H1 (cell line): ENCODE results near the gene BCAS3. TPM values are rescaled to one million over a fixed set of nuclear protein-coding genes. Genes with fewer than 3 reads are reported as not detected.

Experiments used
- CTCF ChIA-PET: fragments of 300-600 bp; sonication (Branson Sonifier 250); formaldehyde crosslinking; loops from one replicate; lab custom pipeline; 2021; ENCODE audit not compliant: partially characterized antibody; lab: Charles Lee
- POLR2A ChIA-PET: fragments of 300-600 bp; sonication (Branson Sonifier 250); formaldehyde crosslinking; loops from one replicate; lab custom pipeline; 2021; ENCODE audit warnings: inconsistent platforms; ENCODE audit not compliant: partially characterized antibody; lab: Charles Lee
- DNase-seq, 2 experiments: peaks; one replicate each; pipeline versions ENCODE4 v3.0.0 to v3.0.0-alpha.2; 2010 to 2022; ENCODE audit warnings: low spot score in 2 of 2, low read depth in 1 of 2, mixed read lengths in 1 of 2
- FAIRE-seq: peaks from 2 replicates; lab custom pipeline; 2011; peaks lifted over from hg19 to GRCh38; lab: Jason Lieb, UNC
- H2AFZ ChIP-seq: 2 replicates; pipeline ENCODE4 v1.8.1; 2012; ENCODE audit warnings: low read length, inconsistent platforms
- H2AK5ac ChIP-seq: 2 replicates; pipeline ENCODE4 v1.6.1; 2013; ENCODE audit warnings: low read depth, low read length
- H2BK120ac ChIP-seq: replicated peaks from 2 replicates; pipeline ENCODE3; 2013; ENCODE audit warnings: low read depth, low read length, inconsistent platforms
- H2BK12ac ChIP-seq: 2 replicates; pipeline ENCODE4 v1.6.1; 2013; ENCODE audit warnings: low read depth, low read length
- H2BK15ac ChIP-seq: 2 replicates; pipeline ENCODE4 v1.6.1; 2013; ENCODE audit warnings: low read length
- H2BK20ac ChIP-seq: 2 replicates; pipeline ENCODE4 v1.6.1; 2013; ENCODE audit warnings: low read length
- H2BK5ac ChIP-seq: 2 replicates; pipeline ENCODE4 v1.6.1; 2013; ENCODE audit warnings: low read depth, low read length
- H3K14ac ChIP-seq: 2 replicates; pipeline ENCODE4 v1.6.1; 2013; ENCODE audit warnings: inconsistent platforms; ENCODE audit not compliant: insufficient read length
- H3K18ac ChIP-seq: 2 replicates; pipeline ENCODE4 v1.6.1; 2013; ENCODE audit warnings: low read length; ENCODE audit errors: extremely low read depth
- H3K23ac ChIP-seq: 2 replicates; pipeline ENCODE4 v1.6.1; 2013; ENCODE audit warnings: inconsistent platforms; ENCODE audit not compliant: insufficient read length
- H3K23me2 ChIP-seq: 2 replicates; pipeline ENCODE4 v1.6.1; 2013; ENCODE audit warnings: low read depth, low read length
- H3K27ac ChIP-seq: 2 replicates; pipeline ENCODE4 v1.6.1; 2011; ENCODE audit warnings: low read depth, low read length, inconsistent platforms
- H3K27me3 ChIP-seq, 4 experiments: replicated peaks in 1 of 4; 1 replicate in 1 of 4; 2 replicates in 3 of 4; pipeline versions ENCODE4 v1.6.1 to v1.8.1; 2011 to 2013; ENCODE audit warnings: low read length in 3 of 4, mild to moderate bottlenecking in 3 of 4, inconsistent platforms in 2 of 4, mixed read lengths in 2 of 4, moderate library complexity in 1 of 4; ENCODE audit not compliant: control insufficient read depth in 3 of 4, insufficient read depth in 3 of 4; ENCODE audit errors: extremely low read depth in 1 of 4
- H3K36me3 ChIP-seq, 4 experiments: 2 replicates each; pipeline versions ENCODE4 v1.6.1 to v1.8.1; 2011 to 2013; ENCODE audit warnings: mild to moderate bottlenecking in 4 of 4, low read length in 3 of 4, moderate library complexity in 2 of 4, control low read depth in 1 of 4, inconsistent platforms in 1 of 4; ENCODE audit not compliant: insufficient read depth in 4 of 4, control insufficient read depth in 2 of 4
- H3K4ac ChIP-seq: replicated peaks from 2 replicates; pipeline ENCODE3; 2013; ENCODE audit warnings: low read length, low read depth, mixed read lengths, inconsistent platforms; ENCODE audit not compliant: insufficient read length
- H3K4me1 ChIP-seq, 4 experiments: replicated peaks in 1 of 4; 1 replicate in 1 of 4; 2 replicates in 3 of 4; pipeline versions ENCODE4 v1.6.1 to v1.8.1; 2011 to 2013; ENCODE audit warnings: low read length in 3 of 4, inconsistent platforms in 2 of 4, mixed read lengths in 1 of 4; ENCODE audit not compliant: insufficient read depth in 4 of 4, control insufficient read depth in 3 of 4
- H3K4me2 ChIP-seq, 2 experiments: 2 replicates each; pipeline versions ENCODE4 v1.6.1 to v1.8.1; 2011 to 2013; ENCODE audit warnings: low read depth in 2 of 2, low read length in 2 of 2, control low read depth in 1 of 2, inconsistent platforms in 1 of 2, mild to moderate bottlenecking in 1 of 2; ENCODE audit not compliant: insufficient read depth in 1 of 2
- H3K4me3 ChIP-seq, 4 experiments: fragments of 200-600, 300-600 bp in 1 of 4; sonication (generic), shearing (Covaris generic), sonication (Bioruptor Twin) in 1 of 4; 2 replicates each; pipeline versions ENCODE4 v1.5.1 to v1.8.1; 2011 to 2016; ENCODE audit warnings: low read length in 4 of 4, low read depth in 3 of 4, control low read depth in 2 of 4, inconsistent platforms in 2 of 4, mild to moderate bottlenecking in 2 of 4, mixed read lengths in 1 of 4, moderate library complexity in 1 of 4; ENCODE audit not compliant: insufficient read depth in 2 of 4; ENCODE audit errors: extremely low read depth in 1 of 4
- H3K56ac ChIP-seq: replicated peaks from 2 replicates; pipeline ENCODE3; 2013; ENCODE audit warnings: low read depth, mild to moderate bottlenecking, mixed read lengths, low read length, inconsistent platforms; ENCODE audit not compliant: insufficient read length
- H3K79me1 ChIP-seq: 2 replicates; pipeline ENCODE4 v1.6.1; 2013; ENCODE audit warnings: low read depth, low read length, control low read depth
- H3K79me2 ChIP-seq, 2 experiments: 2 replicates each; pipeline versions ENCODE4 v1.6.1 to v1.8.1; 2012 to 2013; ENCODE audit warnings: low read length in 2 of 2, mild to moderate bottlenecking in 2 of 2, inconsistent platforms in 1 of 2; ENCODE audit not compliant: insufficient read depth in 2 of 2, control insufficient read depth in 1 of 2
- H3K9ac ChIP-seq, 4 experiments: replicated peaks in 1 of 4; 1 replicate in 1 of 4; 2 replicates in 3 of 4; pipeline versions ENCODE4 v1.6.1 to v1.8.1; 2011 to 2013; ENCODE audit warnings: low read depth in 3 of 4, low read length in 3 of 4, control low read depth in 2 of 4, mild to moderate bottlenecking in 2 of 4, moderate library complexity in 2 of 4, inconsistent platforms in 1 of 4; ENCODE audit errors: extremely low read depth in 1 of 4
- H3K9me3 ChIP-seq, 2 experiments: 2 replicates each; pipeline versions ENCODE4 v1.6.1 to v1.8.1; 2012 to 2013; ENCODE audit warnings: mild to moderate bottlenecking in 2 of 2, moderate library complexity in 2 of 2, control low read depth in 1 of 2, inconsistent platforms in 1 of 2, low read depth in 1 of 2, low read length in 1 of 2, mixed read lengths in 1 of 2; ENCODE audit not compliant: insufficient read depth in 2 of 2
- H4K20me1 ChIP-seq, 2 experiments: replicated peaks in 1 of 2; 2 replicates each; pipeline versions ENCODE3 to v1.8.1; 2011 to 2013; ENCODE audit warnings: inconsistent platforms in 2 of 2, low read length in 2 of 2, mild to moderate bottlenecking in 1 of 2; ENCODE audit not compliant: insufficient read depth in 2 of 2, control insufficient read depth in 1 of 2
- H4K5ac ChIP-seq: 2 replicates; pipeline ENCODE4 v1.6.1; 2013; ENCODE audit warnings: low read length, low read depth, mixed read lengths, inconsistent platforms; ENCODE audit not compliant: insufficient read length
- H4K8ac ChIP-seq: 2 replicates; pipeline ENCODE4 v1.8.0; 2013; ENCODE audit warnings: mild to moderate bottlenecking, moderate library complexity, low read length, inconsistent platforms; ENCODE audit not compliant: insufficient read depth; ENCODE audit errors: extremely low read depth
- H4K91ac ChIP-seq: replicated peaks from 2 replicates; pipeline ENCODE3; 2013; ENCODE audit warnings: low read length, mixed read lengths, inconsistent platforms; ENCODE audit not compliant: insufficient read length
- EP300 ChIP-seq, 2 experiments: IDR thresholded peaks; 1 replicate in 1 of 2; 2 replicates in 1 of 2; pipeline ENCODE4 v1.6.1; 2011 to 2012; ENCODE audit warnings: low read depth in 2 of 2, low read length in 2 of 2, mild to moderate bottlenecking in 2 of 2, borderline replicate concordance in 1 of 2, inconsistent platforms in 1 of 2, moderate library complexity in 1 of 2
- GABPA ChIP-seq: IDR thresholded peaks from 2 replicates; pipeline ENCODE4 v1.6.1; 2011; ENCODE audit warnings: mild to moderate bottlenecking, low read length, moderate library complexity, borderline replicate concordance; ENCODE audit not compliant: insufficient read depth
- HDAC6 ChIP-seq: IDR thresholded peaks from one replicate; pipeline ENCODE4 v1.7.1; 2012; ENCODE audit warnings: low read depth, mild to moderate bottlenecking, inconsistent platforms, low read length, moderate library complexity
- JUN ChIP-seq: IDR thresholded peaks from 2 replicates; pipeline ENCODE4 v1.6.1; 2011; ENCODE audit warnings: low read depth, mild to moderate bottlenecking, improper control_type of control experiment, low read length
- NANOG ChIP-seq: IDR thresholded peaks from 2 replicates; pipeline ENCODE4 v1.6.1; 2011; ENCODE audit warnings: low read length, low read depth, mild to moderate bottlenecking, inconsistent platforms; ENCODE audit not compliant: insufficient read depth, poor library complexity, severe bottlenecking
- NRF1 ChIP-seq: IDR thresholded peaks from 2 replicates; pipeline ENCODE4 v1.6.1; 2011; ENCODE audit warnings: mild to moderate bottlenecking, low read depth, low read length, improper control_type of control experiment
- RBBP5 ChIP-seq: IDR thresholded peaks from 2 replicates; pipeline ENCODE4 v1.7.1; 2012; ENCODE audit warnings: low read depth, mild to moderate bottlenecking, inconsistent platforms, low read length, moderate library complexity, borderline replicate concordance
- RNF2 ChIP-seq: fragments of 200-900, 300-1000 bp; sonication (generic); IDR thresholded peaks from 2 replicates; pipeline ENCODE4 v1.7.1; 2016; ENCODE audit warnings: borderline replicate concordance, low read depth, mild to moderate bottlenecking, antibody characterized with exemption, low read length; ENCODE audit not compliant: poor library complexity, severe bottlenecking; ENCODE audit errors: missing control alignments
- SIN3A ChIP-seq, 2 experiments: IDR thresholded peaks in 1 of 2; conservative IDR thresholded peaks in 1 of 2; 2 replicates each; pipeline ENCODE4 v1.6.1; 2011 to 2012; ENCODE audit warnings: low read length in 2 of 2, improper control_type of control experiment in 1 of 2, low read depth in 1 of 2, mild to moderate bottlenecking in 1 of 2
- SP4 ChIP-seq: IDR thresholded peaks from 2 replicates; pipeline ENCODE4 v1.6.1; 2012; ENCODE audit warnings: low read length, inconsistent platforms
- TBP ChIP-seq: IDR thresholded peaks from 2 replicates; pipeline ENCODE4 v1.6.1; 2011; ENCODE audit warnings: low read depth, low read length, improper control_type of control experiment
- ZNF274 ChIP-seq: IDR thresholded peaks from 2 replicates; pipeline ENCODE4 v1.7.0; 2012; ENCODE audit warnings: low read length, borderline replicate concordance; ENCODE audit errors: extremely low read depth
- WGBS, 2 experiments: shearing (Covaris generic) in 1 of 2; methylation state at CpG; one replicate each; pipeline versions ENCODE4 v1.1.6 to v1.1.7; 2013 to 2015; ENCODE audit warnings: low lambda C conversion rate in 2 of 2, mixed read lengths in 2 of 2, inconsistent platforms in 1 of 2, low coverage in 1 of 2, missing lambda C conversion rate in 1 of 2; ENCODE audit not compliant: insufficient replicate concordance in 2 of 2, insufficient coverage in 1 of 2, insufficient read length in 1 of 2; ENCODE audit errors: extremely low coverage in 1 of 2, missing lambda C conversion rate in 1 of 2; 5-methylcytosine and 5-hydroxymethylcytosine counted together
- polyA plus RNA-seq, 7 experiments: library from polyadenylated mRNA; depleted of rRNA in 3 of 7; stranded (reverse) in 5 of 7; unstranded in 2 of 7; fragments of >200 nt in 5 of 7; fragments of 200-250 nt in 2 of 7; gene quantifications; 1 replicate in 5 of 7; 2 replicates in 1 of 7; 4 replicates in 1 of 7; pipeline versions ENCODE4 v1.2.1 to v1.2.3, GENCODE V29; 2011 to 2013; ENCODE audit warnings: missing spikeins in 2 of 7, mixed read lengths in 2 of 7
- total RNA-seq: library from RNA; stranded (reverse); fragmentation: NEBNext Ultra II Directional; extraction: Animal tissue kit (Norgen Biotek cat#: 25700); gene quantifications from 2 replicates; pipeline ENCODE4 v1.2.1, GENCODE V29; 2021
- TF ChIP-seq, protein P1 (sequence below): IDR thresholded peaks from 2 replicates; pipeline ENCODE4 v1.6.1; 2011; ENCODE audit warnings: low read length, improper control_type of control experiment

The BCAS3 gene
- total and polyA plus RNA-seq, 2 of the 8 experiments (the other 6 are each of a cell fraction or from before 2014, with no cell fraction given): 9.9 to 13.3 TPM

DNA sequence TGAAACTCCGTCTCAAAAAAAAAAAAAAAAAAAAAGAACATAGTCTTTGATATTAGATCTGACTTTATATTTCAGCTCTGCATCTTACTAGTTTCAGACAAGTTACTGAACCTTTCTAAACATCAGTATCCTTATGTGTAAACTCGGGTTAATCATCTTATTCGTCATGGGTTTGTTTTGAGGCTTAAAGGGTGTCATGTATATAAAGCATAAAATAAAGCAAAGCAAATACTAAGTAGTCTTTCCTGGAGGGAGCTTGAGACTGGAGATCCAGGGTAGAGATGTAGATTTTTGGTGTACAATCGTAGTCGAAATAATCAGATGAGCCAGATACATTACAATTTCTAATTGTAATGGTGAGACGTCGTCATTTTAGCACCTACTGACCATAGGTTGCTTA, 7.8 kb downstream of the BCAS3 start:
- no peak overlapping the region for H2BK15ac ChIP-seq
- H3K23ac ChIP-seq: no peak overlapping the region
- H4K91ac ChIP-seq: no peak overlapping the region
- H3K36me3 ChIP-seq: no peaks in the 10 kb centered on the region
- no peak overlapping the region for H3K14ac ChIP-seq
- no peaks in the 10 kb centered on the region for H3K9me3 ChIP-seq
- H3K9ac ChIP-seq: no peak overlapping the region
- no peak overlapping the region for H2BK12ac ChIP-seq
- no peak overlapping the region for H4K5ac ChIP-seq
- no peak overlapping the region for H3K4me2 ChIP-seq
- H3K56ac ChIP-seq: no peak overlapping the region
- DNase-seq (no peak), FAIRE-seq (no peak)
- peaks cover 0 to 1% of the 10 kb centered on the region in 2 experiments for H4K20me1 ChIP-seq
- no peaks in the 10 kb centered on the region for H3K79me1 ChIP-seq
- H2BK5ac ChIP-seq: no peak overlapping the region
- H2AFZ ChIP-seq: no peak overlapping the region
- CTCF ChIA-PET: no interaction called here
- no peaks in the 10 kb centered on the region for H3K79me2 ChIP-seq
- H4K8ac ChIP-seq: no peak overlapping the region
- H3K4me3 ChIP-seq: no peak overlapping the region
- H3K18ac ChIP-seq: no peak overlapping the region
- H2AK5ac ChIP-seq: no peak overlapping the region
- 91% methylated on average over 6 of the region's 7 CpGs; no CpG with 5 or more reads in 1 of the 2 experiments for WGBS, 2 experiments
- no peaks in the 10 kb centered on the region for H3K4me1 ChIP-seq
- H3K23me2 ChIP-seq: no peaks in the 10 kb centered on the region
- no peak overlapping the region for H3K4ac ChIP-seq
- no peaks in the 10 kb centered on the region for H3K27me3 ChIP-seq
- H2BK120ac ChIP-seq: no peak overlapping the region
- POLR2A ChIA-PET: no interaction called here
- no peak overlapping the region for H3K27ac ChIP-seq
- H2BK20ac ChIP-seq: no peak overlapping the region
- no peak for TF ChIP-seq JUN
- TF ChIP-seq SIN3A (conservative IDR thresholded peaks at IDR 0.05 in 1 of 2, IDR thresholded peaks at IDR 0.05 in 1 of 2; ENCODE audit: low read depth in 1 of 2, low read length in 2 of 2): no peak
- TF ChIP-seq NANOG: no peak
- TF ChIP-seq TBP: no peak
- TF ChIP-seq HDAC6: no peak
- no peak for TF ChIP-seq EP300 (IDR thresholded peaks at IDR 0.05; ENCODE audit: borderline replicate concordance in 1 of 2, low read depth in 2 of 2, low read length in 2 of 2)
- TF ChIP-seq ZNF274: no peak
- no peak for TF ChIP-seq SP4
- no peak for TF ChIP-seq NRF1
- no peak for TF ChIP-seq RBBP5
- TF ChIP-seq GABPA: no peak
- no peak for TF ChIP-seq RNF2
- TF ChIP-seq, protein P1, sequence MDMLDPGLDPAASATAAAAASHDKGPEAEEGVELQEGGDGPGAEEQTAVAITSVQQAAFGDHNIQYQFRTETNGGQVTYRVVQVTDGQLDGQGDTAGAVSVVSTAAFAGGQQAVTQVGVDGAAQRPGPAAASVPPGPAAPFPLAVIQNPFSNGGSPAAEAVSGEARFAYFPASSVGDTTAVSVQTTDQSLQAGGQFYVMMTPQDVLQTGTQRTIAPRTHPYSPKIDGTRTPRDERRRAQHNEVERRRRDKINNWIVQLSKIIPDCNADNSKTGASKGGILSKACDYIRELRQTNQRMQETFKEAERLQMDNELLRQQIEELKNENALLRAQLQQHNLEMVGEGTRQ: no peak
